HepG2 (cell line): ENCODE results near the gene GCC1. TPM values are rescaled to one million over a fixed set of nuclear protein-coding genes. Genes with fewer than 3 reads are reported as not detected.

Experiments used
- ATAC-seq: fragments of 200-7000 bp; cut with Tn5 transposase; 3 replicates; pipeline ENCODE4 v1.9.1; 2020; ENCODE audit warnings: mild to moderate bottlenecking, moderate library complexity
- BruUV-seq: library from RNA; stranded (reverse); fragments of 400-500 nt; replicated peaks from 2 replicates; lab custom pipeline; 2021; lab: Mats Ljungman, UMichigan
- CTCF ChIA-PET: fragments of 300-600 bp; formaldehyde crosslinking; extraction: SDS; loops from one replicate; lab custom pipeline; 2021; ENCODE audit warnings: low total read pairs, inconsistent platforms, low intra/inter-chr PET ratio; lab: Yijun Ruan, JAX
- POLR2A ChIA-PET: fragments of 350-600 bp; sonication (Branson Sonifier 250); formaldehyde crosslinking; loops from one replicate; lab custom pipeline; 2020; ENCODE audit warnings: antibody characterized with exemption, inconsistent platforms; lab: Yijun Ruan, JAX
- DNase-seq: peaks from one replicate; pipeline ENCODE4 v3.0.0-alpha.2; 2015; ENCODE audit warnings: low spot score
- FAIRE-seq: peaks from 3 replicates; lab custom pipeline; 2011; peaks lifted over from hg19 to GRCh38; lab: Jason Lieb, UNC
- H2AFZ ChIP-seq: one replicate; pipeline ENCODE4 v1.6.1; 2011; ENCODE audit warnings: low read length, inconsistent platforms
- H3K27ac ChIP-seq: fragments of 300-600 bp; 3 replicates; pipeline ENCODE4 v1.8.0; 2011; ENCODE audit warnings: mixed run types, mild to moderate bottlenecking, mixed read lengths, low read length, inconsistent platforms; ENCODE audit not compliant: insufficient read depth; ENCODE audit errors: extremely low read length
- H3K27me3 ChIP-seq, 2 experiments: fragments of 200-600 bp in 1 of 2; 2 replicates in 1 of 2; 3 replicates in 1 of 2; pipeline versions ENCODE4 v1.6.0 to v1.8.0; 2011; ENCODE audit warnings: low read length in 2 of 2, mild to moderate bottlenecking in 2 of 2, moderate library complexity in 2 of 2, inconsistent platforms in 1 of 2; ENCODE audit not compliant: insufficient read depth in 2 of 2, control insufficient read depth in 1 of 2
- H3K36me3 ChIP-seq, 2 experiments: fragments of 200-600 bp in 1 of 2; replicated peaks in 1 of 2; 2 replicates in 1 of 2; 3 replicates in 1 of 2; pipeline versions ENCODE4 v1.5.1 to v1.8.0; 2011; ENCODE audit warnings: low read length in 2 of 2, inconsistent platforms in 1 of 2; ENCODE audit not compliant: insufficient read depth in 2 of 2, control insufficient read depth in 1 of 2
- H3K4me1 ChIP-seq: 2 replicates; pipeline ENCODE4 v1.5.1; 2012; ENCODE audit warnings: low read length, inconsistent platforms; ENCODE audit not compliant: insufficient read depth
- H3K4me2 ChIP-seq: 2 replicates; pipeline ENCODE4 v1.6.0; 2011; ENCODE audit warnings: low read depth, low read length, inconsistent platforms
- H3K4me3 ChIP-seq, 3 experiments: fragments of 200-600 bp in 1 of 3; sonication (generic), shearing (Covaris generic) in 1 of 3; replicated peaks in 1 of 3; 2 replicates each; pipeline ENCODE4 v1.5.1; 2011 to 2016; ENCODE audit warnings: low read length in 3 of 3, inconsistent platforms in 2 of 3, low read depth in 2 of 3, mild to moderate bottlenecking in 2 of 3, control low read depth in 1 of 3, mixed read lengths in 1 of 3; ENCODE audit not compliant: insufficient read depth in 1 of 3
- H3K79me2 ChIP-seq: one replicate; pipeline ENCODE4 v1.6.1; 2011; ENCODE audit warnings: low read length, inconsistent platforms; ENCODE audit not compliant: insufficient read depth
- H3K9ac ChIP-seq: 2 replicates; pipeline ENCODE4 v1.6.0; 2011; ENCODE audit warnings: mild to moderate bottlenecking, low read depth, low read length, inconsistent platforms; ENCODE audit not compliant: insufficient read depth
- H3K9me3 ChIP-seq: 2 replicates; pipeline ENCODE4 v1.5.1; 2012; ENCODE audit warnings: mild to moderate bottlenecking, low read length
- H4K20me1 ChIP-seq: 2 replicates; pipeline ENCODE4 v1.6.0; 2011; ENCODE audit warnings: inconsistent platforms, mild to moderate bottlenecking, low read length, moderate library complexity; ENCODE audit not compliant: insufficient read depth
- CBX2 ChIP-seq, 2 experiments: fragments of 200-600 bp in 1 of 2; sonication (generic); formaldehyde crosslinking in 1 of 2; IDR thresholded peaks; 2 replicates each; pipeline versions ENCODE4 v1.7.0 to v1.8.1; 2018 to 2022; ENCODE audit warnings: low read depth in 2 of 2, low read length in 1 of 2, mild to moderate bottlenecking in 1 of 2, missing genetic modification reagents in 1 of 2
- DR1 ChIP-seq: sonication (generic); formaldehyde crosslinking; IDR thresholded peaks from 2 replicates; pipeline ENCODE4 v1.8.0; 2021; ENCODE audit warnings: mild to moderate bottlenecking, missing genetic modification reagents, inconsistent platforms
- MAF1 ChIP-seq: sonication (generic); formaldehyde crosslinking; IDR thresholded peaks from 2 replicates; pipeline ENCODE4 v1.5.0; 2020; ENCODE audit warnings: missing genetic modification reagents, borderline replicate concordance
- MYPOP ChIP-seq: sonication (generic); formaldehyde crosslinking; IDR thresholded peaks from 2 replicates; pipeline ENCODE4 v1.8.1; 2023; ENCODE audit warnings: mild to moderate bottlenecking, moderate library complexity, missing genetic modification reagents
- NFRKB ChIP-seq: fragments of 450-650 bp; IDR thresholded peaks from 2 replicates; pipeline ENCODE4 v1.6.1; 2017
- SIN3B ChIP-seq: fragments of 150-350 bp; IDR thresholded peaks from 2 replicates; pipeline ENCODE4 v1.6.1; 2014; ENCODE audit warnings: low read length
- SP140L ChIP-seq: sonication (generic); formaldehyde crosslinking; IDR thresholded peaks from 2 replicates; pipeline ENCODE4 v1.4.0; 2020; ENCODE audit warnings: missing genetic modification reagents, borderline replicate concordance
- SP2 ChIP-seq: sonication (generic); formaldehyde crosslinking; IDR thresholded peaks from 2 replicates; pipeline ENCODE4 v1.5.1; 2020; ENCODE audit warnings: mild to moderate bottlenecking, missing genetic modification reagents
- TEAD3 ChIP-seq: optimal IDR thresholded peaks from 2 replicates; pipeline ENCODE3; 2016; ENCODE audit warnings: borderline replicate concordance
- ZBTB7B ChIP-seq: sonication (generic); formaldehyde crosslinking; IDR thresholded peaks from 2 replicates; pipeline ENCODE4 v1.4.0; 2020; ENCODE audit warnings: missing genetic modification reagents
- ZNF17 ChIP-seq: sonication (generic); formaldehyde crosslinking; IDR thresholded peaks from 2 replicates; pipeline ENCODE4 v1.5.0; 2020; ENCODE audit warnings: mild to moderate bottlenecking, missing genetic modification reagents
- ZNF317 ChIP-seq: sonication (generic); formaldehyde crosslinking; IDR thresholded peaks from 2 replicates; pipeline ENCODE4 v1.5.0; 2020; ENCODE audit warnings: mild to moderate bottlenecking, missing genetic modification reagents
- ZNF33A ChIP-seq: sonication (generic); formaldehyde crosslinking; IDR thresholded peaks from 2 replicates; pipeline ENCODE4 v1.5.1; 2020; ENCODE audit warnings: missing genetic modification reagents, mild to moderate bottlenecking, moderate library complexity, borderline replicate concordance
- ZNF383 ChIP-seq: sonication (generic); formaldehyde crosslinking; IDR thresholded peaks from 2 replicates; pipeline ENCODE4 v1.4.0; 2020; ENCODE audit warnings: missing genetic modification reagents, mild to moderate bottlenecking, borderline replicate concordance
- ZNF619 ChIP-seq: sonication (generic); formaldehyde crosslinking; IDR thresholded peaks from 2 replicates; pipeline ENCODE4 v1.4.0; 2020; ENCODE audit warnings: mild to moderate bottlenecking, missing genetic modification reagents
- ZNF629 ChIP-seq: sonication (generic); formaldehyde crosslinking; conservative IDR thresholded peaks from 2 replicates; pipeline ENCODE4 v1.5.0; 2020; ENCODE audit warnings: missing genetic modification reagents
- ZNF770 ChIP-seq: sonication (generic); formaldehyde crosslinking; IDR thresholded peaks from 2 replicates; pipeline ENCODE4 v1.5.0; 2020; ENCODE audit warnings: mild to moderate bottlenecking, missing genetic modification reagents
- WGBS: methylation state at CpG from one replicate; pipeline ENCODE4 v1.1.6; 2017; ENCODE audit warnings: low lambda C conversion rate; 5-methylcytosine and 5-hydroxymethylcytosine counted together
- in situ Hi-C: cut with HindIII; loops from 2 replicates; pipeline ENCODE4 v1.10.0; 2017; ENCODE audit warnings: low pct_unique_long_range_greater_than_20kb; ENCODE audit not compliant: extremely low pct_ligation_motif_present
- intact Hi-C: fragments of 100-400 bp; cut with micrococcal nuclease; formaldehyde crosslinking; loops from one replicate; pipeline ENCODE4 v1.10.0; 2022; ENCODE audit not compliant: unreplicated experiment
- polyA plus RNA-seq, 8 experiments: library from polyadenylated mRNA; depleted of rRNA in 3 of 8; stranded (reverse) in 7 of 8; unstranded in 1 of 8; fragments of >200 nt; fragmentation: Illumina TruSeq in 4 of 8; extraction: Trizol in 4 of 8; gene quantifications; 2 replicates each; pipeline versions ENCODE4 v1.2.1 to v1.2.3, GENCODE V29; 2011 to 2016; ENCODE audit warnings: low read depth in 4 of 8, missing spikeins in 1 of 8, mixed read lengths in 1 of 8; ENCODE audit not compliant: insufficient read depth in 1 of 8
- total RNA-seq, 5 experiments: library from RNA; depleted of rRNA; stranded (reverse); fragments of >200 nt; fragmentation: Illumina TruSeq; extraction: Trizol; gene quantifications; 2 replicates each; pipeline ENCODE4 v1.2.3, GENCODE V29; 2016; ENCODE audit warnings: low read depth in 1 of 5

The GCC1 gene
- total and polyA plus RNA-seq, 2 of the 13 experiments (the other 11 are each of a cell fraction or from before 2014, with no cell fraction given) = 2.5 to 15.3 TPM

GRCh38 chr7:127608446-127608845 is 23.1 kb upstream of the GCC1 start (continued):
- TF ChIP-seq ZNF770 (CRISPR knock-in tag) (no peak), TEAD3 (CRISPR knock-in tag) (no peak), ZNF383 (CRISPR knock-in tag) (no peak), NFRKB (no peak), ZNF317 (no peak), ZBTB7B (CRISPR knock-in tag) (no peak), ZNF619 (CRISPR knock-in tag) (no peak)

GRCh38 chr7:127600885-127601284 is 15.5 kb upstream of the GCC1 start:
- ChIA-PET CTCF (no interaction called here), POLR2A (no interaction called here)
- intact Hi-C loops (no loop called here), in situ Hi-C loops (no loop called here)
- TF ChIP-seq SIN3B (no peak), CBX2 (IDR thresholded peaks at IDR 0.05; ENCODE audit: low read depth, low read length) (no peak), CBX2 (CRISPR knock-in tag; IDR thresholded peaks at IDR 0.05; ENCODE audit: low read depth) (no peak), MYPOP (CRISPR knock-in tag) (no peak), SP2 (CRISPR knock-in tag) (no peak), SP140L (CRISPR knock-in tag) (no peak), DR1 (no peak), ZNF629 (no peak), MAF1 (CRISPR knock-in tag) (no peak), ZNF17 (CRISPR knock-in tag) (no peak), ZNF33A (no peak)
- no peaks in the 10 kb centered on the region for H3K36me3 ChIP-seq
- 2% methylated on average over 3 of the region's 3 CpGs for WGBS
- H3K27ac ChIP-seq = no peak overlapping the region
- no TSS peak for BruUV-seq
- FAIRE-seq = no peak
- no peak for ATAC-seq
- no peak for DNase-seq
- H3K4me1 ChIP-seq = no peaks in the 10 kb centered on the region
- H3K9ac ChIP-seq = no peak overlapping the region
- H3K27me3 ChIP-seq = peaks cover 0 to 10% of the 10 kb centered on the region in 2 experiments; a peak in 2 of 5 replicates
- no peak overlapping the region for H3K4me3 ChIP-seq
- no peaks in the 10 kb centered on the region for H3K79me2 ChIP-seq
- no peaks in the 10 kb centered on the region for H3K9me3 ChIP-seq
- H4K20me1 ChIP-seq = no peaks in the 10 kb centered on the region
- no peak overlapping the region for H3K4me2 ChIP-seq
- H2AFZ ChIP-seq = no peak overlapping the region
